SK-N-SH treated with all-trans-retinoic acid at 6 μM for 48 hours (cell line): ENCODE results near the gene ANKS6.

Experiments used
- ATAC-seq: fragments of 200-7000 bp; cut with Tn5 transposase; 3 replicates; pipeline ENCODE4 v1.9.1; 2020; ENCODE audit warnings: mild to moderate bottlenecking, moderate library complexity
- ARNTL ChIP-seq: fragments of 450-650 bp; formaldehyde crosslinking; IDR thresholded peaks from 2 replicates; pipeline ENCODE4 v1.5.0; 2020; ENCODE audit warnings: low read depth, mild to moderate bottlenecking, moderate library complexity, borderline replicate concordance
- BACH2 ChIP-seq: fragments of 250-450 bp; sonication (Bioruptor Pico); IDR thresholded peaks from 2 replicates; pipeline ENCODE4 v1.9.0; 2021; ENCODE audit warnings: mild to moderate bottlenecking, borderline replicate concordance
- CREB5 ChIP-seq: fragments of 250-450 bp; sonication (Bioruptor Pico); IDR thresholded peaks from 2 replicates; pipeline ENCODE4 v1.5.1; 2020; ENCODE audit warnings: low read depth, mild to moderate bottlenecking, moderate library complexity
- ESRRG ChIP-seq: fragments of 250-450 bp; sonication (Bioruptor Pico); IDR thresholded peaks from 2 replicates; pipeline ENCODE4 v1.6.1; 2021; ENCODE audit warnings: mild to moderate bottlenecking
- GLIS3 ChIP-seq: fragments of 250-450 bp; sonication (Bioruptor Pico); IDR thresholded peaks from 2 replicates; pipeline ENCODE4 v1.5.0; 2020; ENCODE audit warnings: mild to moderate bottlenecking, moderate library complexity
- ISL1 ChIP-seq: fragments of 250-450 bp; sonication (Bioruptor Pico); IDR thresholded peaks from 2 replicates; pipeline ENCODE4 v2.1.2; 2022; ENCODE audit warnings: mild to moderate bottlenecking, moderate library complexity
- OSR1 ChIP-seq: fragments of 250-450 bp; sonication (Bioruptor Pico); IDR thresholded peaks from 2 replicates; pipeline ENCODE4 v1.8.0; 2022; ENCODE audit warnings: moderate library complexity, mild to moderate bottlenecking, inconsistent platforms
- PATZ1 ChIP-seq: fragments of 250-450 bp; sonication (Bioruptor Pico); IDR thresholded peaks from 2 replicates; pipeline ENCODE4 v1.8.0; 2020; ENCODE audit warnings: mild to moderate bottlenecking, moderate library complexity, borderline replicate concordance
- PPARA ChIP-seq: fragments of 250-450 bp; sonication (Bioruptor Pico); IDR thresholded peaks from 2 replicates; pipeline ENCODE4 v1.5.0; 2020; ENCODE audit warnings: mild to moderate bottlenecking, borderline replicate concordance
- RARB ChIP-seq: fragments of 250-450 bp; sonication (Bioruptor Pico); IDR thresholded peaks from 2 replicates; pipeline ENCODE4 v1.8.0; 2021; ENCODE audit warnings: mild to moderate bottlenecking, moderate library complexity
- SNAI2 ChIP-seq: fragments of 250-450 bp; sonication (Bioruptor Pico); IDR thresholded peaks from 2 replicates; pipeline ENCODE4 v1.5.0; 2020; ENCODE audit warnings: mild to moderate bottlenecking, moderate library complexity
- TCF4 ChIP-seq: fragments of 250-450 bp; sonication (Bioruptor Pico); IDR thresholded peaks from 2 replicates; pipeline ENCODE4 v1.8.0; 2021; ENCODE audit warnings: mild to moderate bottlenecking, moderate library complexity, borderline replicate concordance
- TOX ChIP-seq: fragments of 250-450 bp; sonication (Bioruptor Pico); IDR thresholded peaks from 2 replicates; pipeline ENCODE4 v1.8.0; 2021; ENCODE audit warnings: mild to moderate bottlenecking, moderate library complexity, borderline replicate concordance
- ZC3H10 ChIP-seq: fragments of 250-450 bp; sonication (Bioruptor Pico); IDR thresholded peaks from 2 replicates; pipeline ENCODE4 v1.5.1; 2021; ENCODE audit warnings: mild to moderate bottlenecking, moderate library complexity
- ZFP3 ChIP-seq: fragments of 250-450 bp; sonication (Bioruptor Pico); IDR thresholded peaks from 2 replicates; pipeline ENCODE4 v1.5.0; 2020; ENCODE audit warnings: mild to moderate bottlenecking, moderate library complexity
- ZFP30 ChIP-seq: fragments of 450-650 bp; formaldehyde crosslinking; IDR thresholded peaks from 2 replicates; pipeline ENCODE4 v1.5.0; 2022; ENCODE audit warnings: mild to moderate bottlenecking, moderate library complexity
- ZNF565 ChIP-seq: fragments of 450-650 bp; formaldehyde crosslinking; conservative IDR thresholded peaks from 2 replicates; pipeline ENCODE4 v1.5.0; 2020; ENCODE audit warnings: low read depth, mild to moderate bottlenecking, moderate library complexity
- ZNF70 ChIP-seq: fragments of 450-650 bp; formaldehyde crosslinking; IDR thresholded peaks from 2 replicates; pipeline ENCODE4 v1.5.0; 2020; ENCODE audit warnings: mild to moderate bottlenecking, moderate library complexity
- TF ChIP-seq, protein P1 (sequence below): fragments of 250-450 bp; sonication (Bioruptor Pico); IDR thresholded peaks from 2 replicates; pipeline ENCODE4 v1.5.1; 2021; ENCODE audit warnings: mild to moderate bottlenecking, moderate library complexity

Gene ANKS6

GRCh38 chr9:98694943-98695342, 101.4 kb downstream of the ANKS6 start:
- TF ChIP-seq GLIS3 (CRISPR knock-in tag): no peak
- TF ChIP-seq ZNF565: no peak
- TF ChIP-seq CREB5 (CRISPR knock-in tag): no peak
- no peak for ATAC-seq

DNA sequence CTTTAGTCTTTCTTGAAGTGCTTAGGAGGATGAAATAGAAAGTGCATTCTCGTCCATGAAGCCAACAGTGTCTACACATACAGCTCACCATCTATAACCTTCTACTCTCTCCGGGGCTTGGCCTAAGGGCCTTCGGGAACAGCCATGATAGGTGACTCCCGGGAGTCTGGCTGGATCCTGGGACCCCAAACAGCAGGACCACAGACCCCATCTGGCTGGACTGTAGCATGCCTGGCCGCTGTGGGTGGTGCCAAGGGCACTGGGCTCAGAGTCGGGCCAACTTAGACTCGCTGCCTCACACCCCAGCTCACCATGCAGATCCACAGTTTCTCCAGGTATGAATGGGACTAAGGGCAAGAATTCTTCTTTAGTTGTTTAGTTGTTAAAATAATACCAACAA, 104.0 kb downstream of the ANKS6 start:
- TF ChIP-seq ZNF70 (CRISPR knock-in tag): no peak
- no peak for ATAC-seq

DNA sequence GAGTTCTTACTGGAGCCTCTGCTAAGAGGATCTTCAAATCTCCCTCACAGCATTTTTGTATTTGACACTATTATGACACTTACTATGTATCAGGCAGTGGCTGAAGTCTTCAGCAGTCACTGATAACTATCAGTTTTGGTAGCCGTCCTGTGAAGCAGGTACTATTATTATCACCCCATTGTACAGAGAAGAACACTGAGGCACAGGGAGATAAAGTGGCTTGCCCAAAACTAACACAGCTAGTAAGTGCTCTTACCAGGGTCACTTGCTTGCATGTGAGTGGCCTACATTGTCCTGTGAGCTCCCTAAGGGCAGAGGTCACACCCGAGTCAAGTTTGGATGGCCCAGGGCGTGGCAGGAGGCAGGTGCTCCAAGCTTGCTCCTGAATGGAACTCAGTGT, 104.5 kb downstream of the ANKS6 start:
- no peak for ATAC-seq

DNA sequence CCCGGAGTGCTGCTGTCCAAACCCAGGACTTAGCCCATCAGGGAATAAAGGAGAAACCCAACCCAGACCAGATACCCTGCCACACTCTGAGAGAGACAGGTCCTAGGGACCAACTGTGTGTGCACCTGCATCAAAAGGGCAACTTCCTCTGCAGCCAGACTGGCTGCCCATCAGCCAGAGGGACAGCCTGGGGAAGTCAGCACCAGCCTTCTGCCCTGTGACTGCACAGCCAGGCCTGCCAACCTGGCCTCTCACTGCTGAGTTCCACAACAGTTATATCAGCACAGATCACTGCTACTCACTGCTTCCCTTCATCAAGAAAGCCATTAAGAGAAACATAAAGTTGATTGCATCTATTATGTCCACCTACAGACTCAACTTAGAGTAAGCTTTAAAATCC, 105.7 kb downstream of the ANKS6 start:
- ATAC-seq: no peak
- TF ChIP-seq CREB5 (CRISPR knock-in tag) (no peak), RARB (CRISPR knock-in tag) (no peak), TCF4 (CRISPR knock-in tag) (no peak), ESRRG (CRISPR knock-in tag) (no peak), ZFP3 (CRISPR knock-in tag) (no peak), SNAI2 (CRISPR knock-in tag) (no peak), BACH2 (no peak), ZNF70 (CRISPR knock-in tag) (no peak), ZC3H10 (CRISPR knock-in tag) (no peak), GLIS3 (CRISPR knock-in tag) (no peak), ZFP30 (no peak), ZNF565 (no peak), PPARA (CRISPR knock-in tag) (no peak), OSR1 (no peak), PATZ1 (no peak)
- TF ChIP-seq, protein P1, sequence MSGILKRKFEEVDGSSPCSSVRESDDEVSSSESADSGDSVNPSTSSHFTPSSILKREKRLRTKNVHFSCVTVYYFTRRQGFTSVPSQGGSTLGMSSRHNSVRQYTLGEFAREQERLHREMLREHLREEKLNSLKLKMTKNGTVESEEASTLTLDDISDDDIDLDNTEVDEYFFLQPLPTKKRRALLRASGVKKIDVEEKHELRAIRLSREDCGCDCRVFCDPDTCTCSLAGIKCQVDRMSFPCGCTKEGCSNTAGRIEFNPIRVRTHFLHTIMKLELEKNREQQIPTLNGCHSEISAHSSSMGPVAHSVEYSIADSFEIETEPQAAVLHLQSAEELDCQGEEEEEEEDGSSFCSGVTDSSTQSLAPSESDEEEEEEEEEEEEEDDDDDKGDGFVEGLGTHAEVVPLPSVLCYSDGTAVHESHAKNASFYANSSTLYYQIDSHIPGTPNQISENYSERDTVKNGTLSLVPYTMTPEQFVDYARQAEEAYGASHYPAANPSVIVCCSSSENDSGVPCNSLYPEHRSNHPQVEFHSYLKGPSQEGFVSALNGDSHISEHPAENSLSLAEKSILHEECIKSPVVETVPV (CRISPR knock-in tag): no peak

More for the DNA sequence above, 104.5 kb downstream of the ANKS6 start:
- TF ChIP-seq ZNF565: no peak
- no peak for TF ChIP-seq BACH2
- TF ChIP-seq ZC3H10 (CRISPR knock-in tag): no peak
- no peak for TF ChIP-seq PATZ1
- TF ChIP-seq ISL1 (CRISPR knock-in tag): no peak
- no peak for TF ChIP-seq ESRRG (CRISPR knock-in tag)
- TF ChIP-seq, protein P1 (CRISPR knock-in tag): no peak
- TF ChIP-seq OSR1: no peak
- no peak for TF ChIP-seq TOX (CRISPR knock-in tag)
- no peak for TF ChIP-seq CREB5 (CRISPR knock-in tag)
- no peak for TF ChIP-seq SNAI2 (CRISPR knock-in tag)
- TF ChIP-seq ZNF70 (CRISPR knock-in tag): no peak
- no peak for TF ChIP-seq ARNTL
- TF ChIP-seq ZFP30: no peak
